Effector memory CD8-positive, alpha-beta T cell (primary cell): ENCODE results near the gene MED6.
A peak's percentile ranks its signal among the peaks of the same experiment; 100 is the strongest.

Source experiments
- ATAC-seq: fragments of 150-1000 bp; cut with Tn5 transposase; replicated peaks from 2 replicates; pipeline ENCODE4 v1.10.0; 2021; ENCODE audit warnings: mild to moderate bottlenecking, moderate library complexity
- DNase-seq, 3 experiments: peaks; one replicate each; pipeline ENCODE4 v3.0.0; 2021
- H3K27ac Mint-ChIP-seq, 2 donors: one replicate each; pipeline ENCODE4 v1.8.0; 2022; ENCODE audit warnings: mild to moderate bottlenecking in 2 of 2, mixed read lengths in 2 of 2, moderate library complexity in 2 of 2
- H3K27me3 Mint-ChIP-seq, 2 donors: one replicate each; pipeline ENCODE4 v1.8.0; 2022; ENCODE audit warnings: mixed read lengths in 2 of 2
- H3K36me3 Mint-ChIP-seq: one replicate; pipeline ENCODE4 v1.8.0; 2022; ENCODE audit warnings: mild to moderate bottlenecking, moderate library complexity, mixed read lengths; ENCODE audit not compliant: insufficient read depth
- H3K4me1 Mint-ChIP-seq, 2 donors: one replicate each; pipeline ENCODE4 v1.8.0; 2022; ENCODE audit warnings: low read depth in 2 of 2, mixed read lengths in 2 of 2
- H3K4me3 Mint-ChIP-seq, 2 donors: one replicate each; pipeline ENCODE4 v1.8.0; 2022; ENCODE audit warnings: mild to moderate bottlenecking in 2 of 2, mixed read lengths in 2 of 2, moderate library complexity in 2 of 2
- H3K9me3 Mint-ChIP-seq, 2 donors: one replicate each; pipeline ENCODE4 v1.8.0; 2022; ENCODE audit warnings: mixed read lengths in 2 of 2

MED6 gene

GRCh38 chr14:70573050-70573449 lies 27.4 kb downstream of the MED6 start:
- Mint-ChIP-seq H3K27ac (no peak overlapping the region), H3K4me3 (no peak overlapping the region), H3K27me3 (no peaks in the 10 kb centered on the region), H3K4me1 (peaks cover 14 to 27% of the 10 kb centered on the region in 2 donors), H3K9me3 (no peaks in the 10 kb centered on the region), H3K36me3 (peaks cover 16% of the 10 kb centered on the region)
- ATAC-seq (no peak), DNase-seq (no peak)

- Mint-ChIP-seq H3K4me1 (peaks cover 14 to 27% of the 10 kb centered on the region in 2 donors), H3K27me3 (no peaks in the 10 kb centered on the region), H3K36me3 (peaks cover 17% of the 10 kb centered on the region), H3K9me3 (no peaks in the 10 kb centered on the region), H3K4me3 (no peak overlapping the region), H3K27ac (no peak overlapping the region)
- no peak for ATAC-seq
- no peak for DNase-seq
These were observed 29.3 kb downstream of the MED6 start for GRCh38 chr14:70571139-70571538.

- Mint-ChIP-seq H3K9me3 (peaks cover 0 to 1% of the 10 kb centered on the region in 2 donors), H3K4me1 (peaks cover 11 to 23% of the 10 kb centered on the region in 2 donors), H3K36me3 (peaks cover 31% of the 10 kb centered on the region), H3K27ac (no peak overlapping the region), H3K4me3 (no peak overlapping the region), H3K27me3 (no peaks in the 10 kb centered on the region)
- ATAC-seq (no peak), DNase-seq (no peak)
These were observed 32.7 kb downstream of the MED6 start for GRCh38 chr14:70567791-70568190.

GRCh38 chr14:70563869-70564268 lies 36.6 kb downstream of the MED6 start:
- Mint-ChIP-seq H3K4me1 (peaks cover 0 to 5% of the 10 kb centered on the region in 2 donors), H3K36me3 (peaks cover 27% of the 10 kb centered on the region), H3K4me3 (no peak overlapping the region), H3K9me3 (peaks cover 0 to 1% of the 10 kb centered on the region in 2 donors), H3K27me3 (no peaks in the 10 kb centered on the region), H3K27ac (no peak overlapping the region)
- no peak for ATAC-seq
- no peak for DNase-seq

GRCh38 chr14:70563417-70563816 lies 37.0 kb downstream of the MED6 start:
- no peak for DNase-seq
- peaks cover 0 to 1% of the 10 kb centered on the region in 2 donors for H3K9me3 Mint-ChIP-seq
- H3K27ac Mint-ChIP-seq = no peak overlapping the region
- no peak overlapping the region for H3K4me3 Mint-ChIP-seq
- H3K27me3 Mint-ChIP-seq = no peaks in the 10 kb centered on the region
- no peak for ATAC-seq
- H3K4me1 Mint-ChIP-seq = peaks cover 0 to under 1% of the 10 kb centered on the region in 2 donors
- H3K36me3 Mint-ChIP-seq = peaks cover 27% of the 10 kb centered on the region

- Mint-ChIP-seq H3K36me3 (peaks cover 6% of the 10 kb centered on the region), H3K27me3 (no peaks in the 10 kb centered on the region), H3K27ac (no peak overlapping the region), H3K4me3 (no peak overlapping the region), H3K9me3 (peaks cover 0 to 1% of the 10 kb centered on the region in 2 donors), H3K4me1 (peaks cover 0 to 2% of the 10 kb centered on the region in 2 donors)
- no peak for DNase-seq
- no peak for ATAC-seq
These were observed 42.1 kb downstream of the MED6 start for GRCh38 chr14:70558356-70558755.

GRCh38 chr14:70555890-70556289 lies 44.6 kb downstream of the MED6 start:
- Mint-ChIP-seq H3K4me1 (peaks cover 0 to 2% of the 10 kb centered on the region in 2 donors), H3K4me3 (no peak overlapping the region), H3K9me3 (no peaks in the 10 kb centered on the region), H3K36me3 (no peaks in the 10 kb centered on the region), H3K27me3 (no peaks in the 10 kb centered on the region), H3K27ac (peak overlapping the region in 1 of 2 donors; percentile 23)
- ATAC-seq (no peak), DNase-seq (no peak)

GRCh38 chr14:70538087-70538486 lies 62.4 kb downstream of the MED6 start:
- Mint-ChIP-seq H3K4me3 (no peak overlapping the region), H3K4me1 (peaks cover 4 to 8% of the 10 kb centered on the region in 2 donors), H3K27ac (no peak overlapping the region), H3K9me3 (no peaks in the 10 kb centered on the region), H3K27me3 (no peaks in the 10 kb centered on the region), H3K36me3 (peaks cover 2% of the 10 kb centered on the region)
- no peak for DNase-seq
- no peak for ATAC-seq

- peaks cover 4 to 8% of the 10 kb centered on the region in 2 donors for H3K4me1 Mint-ChIP-seq
- no peak overlapping the region for H3K27ac Mint-ChIP-seq
- H3K36me3 Mint-ChIP-seq = peaks cover 2% of the 10 kb centered on the region
- H3K9me3 Mint-ChIP-seq = no peaks in the 10 kb centered on the region
- no peak for DNase-seq
- no peak for ATAC-seq
- no peak overlapping the region for H3K4me3 Mint-ChIP-seq
- H3K27me3 Mint-ChIP-seq = no peaks in the 10 kb centered on the region
These were observed 63.6 kb downstream of the MED6 start for GRCh38 chr14:70536830-70537229.

GRCh38 chr14:70534904-70535303 lies 65.6 kb downstream of the MED6 start, which contains the start of gene ADAM20:
Gene ADAM20, minus strand, starts transcription at chr14:70535004. Its CDS starts 10,247 bp downstream, at chr14:70524757.
- no peak for DNase-seq
- H3K36me3 Mint-ChIP-seq = peaks cover 2% of the 10 kb centered on the region
- peaks cover 4% of the 10 kb centered on the region in 2 donors for H3K4me1 Mint-ChIP-seq
- no peaks in the 10 kb centered on the region for H3K27me3 Mint-ChIP-seq
- no peaks in the 10 kb centered on the region for H3K9me3 Mint-ChIP-seq
- ATAC-seq = no peak
- H3K27ac Mint-ChIP-seq = no peak within 1 kb of the TSS
- H3K4me3 Mint-ChIP-seq = no peak within 1 kb of the TSS
